Fibroblast of lung (primary cell): ENCODE measurements around the gene ZNF280B.

Experiments used
- CTCF ChIP-seq, 2 donors: IDR thresholded peaks in 1 of 2; conservative IDR thresholded peaks in 1 of 2; 1 replicate in 1 of 2; 2 replicates in 1 of 2; pipeline ENCODE4 v1.5.1; 2011 to 2012; ENCODE audit warnings: low read length in 2 of 2, control low read depth in 1 of 2, inconsistent platforms in 1 of 2, low read depth in 1 of 2, mild to moderate bottlenecking in 1 of 2
- EZH2 ChIP-seq: IDR thresholded peaks from 2 replicates; pipeline ENCODE4 v1.5.1; 2012; ENCODE audit warnings: low read length, control low read depth, mild to moderate bottlenecking; ENCODE audit errors: missing control alignments

DNA sequence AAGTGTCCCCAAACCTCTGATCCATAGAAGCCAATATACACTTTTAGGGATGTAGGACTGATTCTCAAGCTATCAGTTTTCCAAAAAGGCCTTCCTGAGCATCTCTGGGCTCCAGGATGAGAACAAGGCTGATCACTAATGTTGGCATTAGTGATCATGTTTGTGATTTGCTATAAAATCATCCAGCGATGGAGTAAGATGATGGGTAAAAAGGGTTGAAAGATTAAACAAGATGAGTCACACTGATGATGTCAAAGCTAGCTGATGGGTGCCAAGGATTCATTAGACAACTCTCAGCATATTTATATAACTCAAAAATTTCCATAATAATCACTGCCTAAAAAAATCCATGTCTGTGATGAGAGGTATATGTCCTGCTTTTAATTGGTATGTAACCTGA is 42.8 kb downstream of the ZNF280B start:
- no peak for TF ChIP-seq EZH2
- TF ChIP-seq CTCF (conservative IDR thresholded peaks at IDR 0.05 in 1 of 2, IDR thresholded peaks at IDR 0.05 in 1 of 2; ENCODE audit: low read depth in 1 of 2, low read length in 2 of 2), result no peak
